ENCODE data around the gene EPHX1. TPM values are rescaled to one million over a fixed set of nuclear protein-coding genes. Genes with fewer than 3 reads are reported as not detected.
A peak's percentile ranks its signal among the peaks of the same experiment; 100 is the strongest.
"Not testable (repeated sequence)": the region's sequence is repeated elsewhere in the genome, so short reads cannot be mapped to it uniquely, and the experiment has no call there.

EPHX1 gene
- total RNA-seq, 2 experiments from 2014 or later = 1.5 to 2.0 TPM

DNA sequence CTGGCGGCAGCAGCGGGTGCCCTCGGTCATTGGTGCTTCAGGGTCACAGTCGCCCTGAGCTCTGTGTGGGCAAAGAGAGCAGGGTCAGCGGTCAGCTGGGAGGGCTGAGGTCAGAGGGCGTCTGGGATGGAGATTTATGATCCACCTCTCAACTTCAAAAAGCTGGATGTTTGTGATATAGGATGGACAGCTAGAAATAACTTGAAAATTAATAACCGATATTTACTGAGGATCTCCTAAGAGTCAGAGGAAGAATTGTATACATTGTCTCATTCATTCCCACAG, 77.0 kb downstream of the EPHX1 start:
- Mint-ChIP-seq H3K27me3 (ENCODE audit: low read depth) (peaks cover 13% of the 10 kb centered on the region), H3K27ac (no peak overlapping the region), H3K36me3 (ENCODE audit: low read depth) (no peaks in the 10 kb centered on the region), H3K4me1 (ENCODE audit: low read depth) (peaks cover 14% of the 10 kb centered on the region), H3K9me3 (ENCODE audit: insufficient read depth) (no peaks in the 10 kb centered on the region), H3K4me3 (no peak overlapping the region)
- ATAC-seq (no peak), DNase-seq (no peak)
- CTCF ChIA-PET = interaction anchor here (1.3 kb wide), 1 partner anchor 10 kb away, joined by 3 read pairs; no protein-coding TSS in a partner anchor
- POLR2A ChIA-PET = no interaction called here

DNA sequence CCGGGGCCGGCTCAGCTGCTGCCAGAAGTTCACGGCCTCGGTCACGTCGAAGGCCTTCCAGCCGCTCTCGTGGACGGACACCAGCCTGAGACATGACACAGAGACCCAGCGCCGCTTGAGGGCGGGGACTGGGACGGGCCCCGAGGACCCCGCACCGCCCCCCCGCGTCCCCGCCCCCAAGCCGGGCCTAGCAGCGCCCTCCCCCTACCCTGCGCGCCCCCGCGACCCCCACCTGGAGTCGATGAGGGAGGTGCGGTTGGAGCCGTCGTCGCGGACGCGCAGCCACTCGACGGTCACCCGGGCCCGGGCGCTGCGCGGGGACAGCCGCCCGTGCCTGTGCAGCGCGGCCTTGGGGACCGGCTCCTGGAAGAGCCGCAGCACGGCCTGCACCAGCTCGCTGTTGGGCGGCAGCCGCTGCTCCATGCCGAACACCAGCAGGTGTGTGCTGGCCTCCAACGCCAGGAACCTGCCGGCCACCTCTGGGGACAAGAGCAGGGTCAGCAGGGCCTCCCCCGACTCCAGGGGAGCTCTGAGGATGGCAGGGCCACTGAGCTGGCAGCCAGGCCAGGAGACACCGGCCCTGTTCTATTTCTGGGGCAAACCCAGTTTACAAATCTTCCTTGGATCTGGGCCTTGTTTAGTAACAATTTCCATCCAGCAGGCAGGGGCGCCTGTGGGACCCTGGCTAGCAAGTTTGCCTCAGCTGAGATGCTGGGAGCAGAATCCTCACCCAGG, 77.8 kb downstream of the EPHX1 start:
- H3K4me3 Mint-ChIP-seq; DNase-seq; H3K36me3 Mint-ChIP-seq (ENCODE audit: low read depth); H3K27ac Mint-ChIP-seq; CTCF ChIA-PET; POLR2A ChIA-PET; H3K9me3 Mint-ChIP-seq (ENCODE audit: insufficient read depth); ATAC-seq: not testable (repeated sequence)
- peaks cover 13% of the 10 kb centered on the region for H3K27me3 Mint-ChIP-seq (ENCODE audit: low read depth)
- peaks cover 11% of the 10 kb centered on the region for H3K4me1 Mint-ChIP-seq (ENCODE audit: low read depth)

DNA sequence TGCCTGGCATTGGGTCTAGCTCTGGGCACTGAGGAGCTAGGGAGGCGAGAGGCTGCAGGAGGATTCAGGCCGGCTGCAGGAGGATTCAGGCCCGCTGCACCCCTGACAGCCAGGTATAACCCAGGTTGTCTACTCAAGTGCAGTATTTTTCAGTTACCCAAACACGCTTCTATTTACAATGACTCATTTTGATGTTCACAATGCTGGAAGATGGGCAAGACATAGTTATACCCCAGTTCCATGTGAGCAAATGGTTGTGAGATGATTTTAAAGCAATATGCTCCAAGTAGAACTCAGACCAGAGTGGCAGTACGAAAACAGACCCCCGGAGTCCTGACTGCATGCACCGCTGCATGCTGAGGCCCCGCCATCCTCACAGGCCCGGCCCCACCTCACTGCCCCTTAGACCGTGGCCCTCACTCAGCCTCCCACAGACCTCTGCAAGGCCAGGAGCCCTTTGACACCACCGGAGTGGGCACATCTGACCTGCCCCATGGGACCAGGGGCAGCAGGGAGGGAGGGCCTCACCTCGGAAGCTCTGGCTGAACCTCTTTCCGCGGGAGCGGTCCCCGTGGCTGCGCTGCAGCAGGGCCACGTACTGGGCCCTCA, 78.5 kb downstream of the EPHX1 start:
- Mint-ChIP-seq H3K4me1 (ENCODE audit: low read depth) (peaks cover 6% of the 10 kb centered on the region), H3K27ac (no peak overlapping the region), H3K36me3 (ENCODE audit: low read depth) (no peaks in the 10 kb centered on the region), H3K27me3 (ENCODE audit: low read depth) (peaks cover 10% of the 10 kb centered on the region), H3K4me3 (no peak overlapping the region), H3K9me3 (ENCODE audit: insufficient read depth) (no peaks in the 10 kb centered on the region)
- ATAC-seq = no peak
- no peak for DNase-seq
- CTCF ChIA-PET = interaction anchor here (0.8 kb wide), 1 partner anchor 23 kb away, joined by 3 read pairs; no protein-coding TSS in a partner anchor
- POLR2A ChIA-PET = no interaction called here

DNA sequence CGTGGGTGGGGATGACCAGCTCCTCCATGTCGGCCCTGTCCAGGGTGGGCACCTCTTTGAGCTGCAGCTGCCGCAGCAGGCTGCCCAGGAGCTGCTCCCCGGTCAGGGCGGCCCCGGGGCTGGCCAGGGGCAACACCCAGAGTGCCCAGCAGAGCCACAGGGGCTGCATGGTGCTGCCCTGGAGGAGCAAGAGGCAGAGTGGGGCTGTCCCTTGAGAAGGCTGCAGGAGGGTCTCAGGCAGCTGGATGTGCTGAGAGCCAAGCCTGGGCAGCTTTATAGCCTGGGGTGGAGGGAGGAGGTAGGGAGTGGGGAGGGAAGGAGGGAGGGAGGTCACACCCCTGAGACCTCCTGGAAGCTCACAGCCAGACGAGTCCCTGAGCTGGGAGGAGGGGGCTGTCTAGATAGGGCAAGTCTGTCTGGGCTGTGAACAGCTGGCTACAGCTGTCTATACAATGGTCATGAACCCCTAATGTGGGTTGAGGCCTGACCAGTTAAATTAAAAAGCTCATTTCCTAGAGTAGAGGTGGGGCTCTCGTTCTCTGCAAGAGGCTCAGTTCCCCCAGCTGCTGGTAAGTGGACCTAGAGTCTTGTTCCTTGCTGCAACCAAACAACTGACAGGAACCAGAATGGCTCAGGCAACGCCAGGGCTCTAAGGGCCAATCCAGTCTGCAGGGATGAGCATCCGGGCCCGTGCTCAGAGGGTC, 79.1 kb downstream of the EPHX1 start, which contains the start of gene LEFTY1:
TSS of gene LEFTY1 (minus strand) at position 249 of the 704 bp plus-strand sequence. CDS start at position 169, 80 bp downstream.
- ATAC-seq = peak; percentile 20

DNA sequence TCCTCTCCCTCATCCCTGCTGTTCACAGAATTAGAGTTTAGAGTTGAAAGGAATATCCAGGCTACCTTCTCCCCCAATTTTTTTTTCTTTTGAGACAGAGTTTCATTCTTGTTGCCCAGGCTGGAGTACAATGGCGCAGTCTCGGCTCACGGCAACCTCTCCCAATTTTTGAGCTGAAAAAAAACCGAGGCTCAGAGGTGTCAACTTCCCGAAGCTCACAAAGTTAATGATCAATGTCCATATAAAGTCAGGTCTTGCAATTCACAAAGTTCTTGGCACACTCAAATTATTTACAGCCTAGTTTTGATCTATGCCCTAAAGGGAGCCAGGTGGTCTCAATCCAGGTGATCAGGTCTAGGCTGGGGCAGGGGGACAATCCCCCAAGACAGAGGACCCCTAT, 79.8 kb downstream of the EPHX1 start:
- Mint-ChIP-seq H3K27ac (no peak overlapping the region), H3K4me1 (ENCODE audit: low read depth) (no peaks in the 10 kb centered on the region), H3K27me3 (ENCODE audit: low read depth) (peaks cover 11% of the 10 kb centered on the region), H3K4me3 (no peak overlapping the region), H3K9me3 (ENCODE audit: insufficient read depth) (no peaks in the 10 kb centered on the region), H3K36me3 (ENCODE audit: low read depth) (no peaks in the 10 kb centered on the region)
- ChIA-PET CTCF (interaction anchor here (0.8 kb wide), 1 partner anchor 12 kb away, joined by 3 read pairs; no protein-coding TSS in a partner anchor), POLR2A (interaction anchor here (1.8 kb wide), 1 partner anchor 8 kb away, joined by 4 read pairs; no protein-coding TSS in a partner anchor)
- ATAC-seq (no peak), DNase-seq (no peak)

More for the DNA sequence above, 79.1 kb downstream of the EPHX1 start, which contains the start of gene LEFTY1:
- Mint-ChIP-seq H3K4me1 (ENCODE audit: low read depth) (peaks cover under 1% of the 10 kb centered on the region), H3K4me3 (no peak within 1 kb of the TSS), H3K27ac (no peak within 1 kb of the TSS), H3K36me3 (ENCODE audit: low read depth) (no peaks in the 10 kb centered on the region), H3K9me3 (ENCODE audit: insufficient read depth) (no peaks in the 10 kb centered on the region), H3K27me3 (ENCODE audit: low read depth) (peaks cover 10% of the 10 kb centered on the region)
- ChIA-PET POLR2A (interaction anchor here (1.8 kb wide), 1 partner anchor 8 kb away, joined by 4 read pairs; no protein-coding TSS in a partner anchor), CTCF (interaction anchor here (0.8 kb wide), 1 partner anchor 22 kb away, joined by 3 read pairs; no protein-coding TSS in a partner anchor)
- no peak for DNase-seq

DNA sequence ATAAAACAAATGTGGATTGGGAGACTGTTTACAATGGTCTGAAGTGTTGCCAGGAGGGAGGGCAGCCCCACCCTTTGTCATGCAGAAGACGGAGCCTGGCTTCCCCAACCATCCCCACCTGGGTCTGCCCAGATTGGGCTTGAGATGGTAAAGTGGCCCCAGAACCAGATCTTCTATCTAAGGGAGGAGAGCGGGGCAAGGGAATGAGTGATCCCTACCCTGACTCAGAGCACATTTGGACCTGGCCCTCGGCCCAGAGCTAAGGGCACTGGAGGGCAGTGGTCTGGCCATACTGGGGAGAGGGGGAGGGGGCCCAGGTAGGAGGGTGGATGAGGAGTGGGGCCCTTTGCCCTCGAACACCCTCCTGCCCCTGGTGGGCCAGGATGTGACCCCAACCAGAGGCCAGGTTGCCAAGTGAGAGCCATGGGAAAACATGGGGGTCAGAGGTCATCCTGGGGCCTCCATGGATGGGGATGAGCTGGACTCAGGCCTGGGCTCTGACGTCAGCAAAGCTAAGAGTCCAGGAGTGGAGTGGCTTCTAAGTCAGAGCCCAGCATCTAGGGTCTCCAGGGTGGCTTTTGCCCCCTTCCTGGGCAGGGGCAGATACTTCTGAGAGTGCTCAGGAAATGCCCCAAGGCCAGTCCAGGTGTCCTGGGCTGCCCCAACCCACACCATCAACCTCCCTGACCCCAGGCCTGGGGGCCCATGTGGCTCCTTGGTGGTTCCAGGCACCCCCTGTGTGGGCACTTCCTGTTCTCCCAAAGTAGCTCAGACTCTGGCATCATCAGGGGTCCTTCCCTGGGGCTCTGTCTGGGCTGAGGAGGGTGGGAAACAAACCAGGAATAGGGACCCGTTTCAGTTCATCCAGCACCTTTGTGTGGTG, 80.7 kb downstream of the EPHX1 start:
- ChIA-PET CTCF (interaction anchor here (0.8 kb wide), 1 partner anchor 12 kb away, joined by 3 read pairs; no protein-coding TSS in a partner anchor), POLR2A (interaction anchor here (1.8 kb wide), 2 partner anchors 9 to 33 kb away, joined by 4 to 7 read pairs; partner anchors contain the start of gene PYCR2)
- H3K4me1 Mint-ChIP-seq (ENCODE audit: low read depth) = no peaks in the 10 kb centered on the region
- no peak overlapping the region for H3K27ac Mint-ChIP-seq
- ATAC-seq = no peak
- no peak overlapping the region for H3K4me3 Mint-ChIP-seq
- no peaks in the 10 kb centered on the region for H3K36me3 Mint-ChIP-seq (ENCODE audit: low read depth)
- no peak for DNase-seq
- H3K27me3 Mint-ChIP-seq (ENCODE audit: low read depth) = peaks cover 11% of the 10 kb centered on the region
- H3K9me3 Mint-ChIP-seq (ENCODE audit: insufficient read depth) = no peaks in the 10 kb centered on the region

DNA sequence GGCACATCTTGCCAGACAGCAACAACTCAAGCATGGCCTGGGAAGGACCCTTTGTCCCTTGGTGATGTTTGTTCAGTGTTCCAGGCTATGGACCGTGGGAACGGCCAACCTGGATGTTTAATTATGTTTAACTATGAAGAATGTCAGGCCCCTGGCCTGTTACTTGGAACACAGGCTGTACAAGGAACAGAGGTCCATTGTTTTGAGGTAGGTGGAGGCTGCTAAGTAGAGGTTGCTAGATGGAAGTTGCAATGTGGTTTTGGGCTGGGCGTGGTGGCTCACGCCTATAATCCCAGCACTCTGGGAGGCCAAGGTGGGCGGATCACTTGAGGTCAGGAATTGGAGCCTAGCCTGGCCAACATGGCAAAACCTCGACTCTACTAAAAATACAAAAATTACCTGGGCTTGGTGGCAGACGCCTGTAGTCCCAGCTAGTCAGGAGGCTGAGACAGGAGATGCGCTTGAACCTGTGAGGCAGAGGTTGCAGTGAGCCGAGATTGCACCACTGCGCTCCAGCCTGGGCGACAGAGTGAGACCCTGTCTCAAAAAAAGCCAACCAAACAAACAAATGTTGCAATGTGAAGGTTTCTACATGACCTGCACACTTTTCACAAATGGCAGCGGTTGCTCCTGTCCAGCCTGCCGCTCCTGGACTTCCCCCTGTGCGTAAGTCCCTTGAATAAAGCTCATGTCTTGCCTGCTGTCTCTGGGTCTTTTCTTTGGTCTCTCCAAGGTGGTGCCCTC, 81.5 kb downstream of the EPHX1 start:
- Mint-ChIP-seq H3K27ac (no peak overlapping the region), H3K4me3 (no peak overlapping the region)

DNA sequence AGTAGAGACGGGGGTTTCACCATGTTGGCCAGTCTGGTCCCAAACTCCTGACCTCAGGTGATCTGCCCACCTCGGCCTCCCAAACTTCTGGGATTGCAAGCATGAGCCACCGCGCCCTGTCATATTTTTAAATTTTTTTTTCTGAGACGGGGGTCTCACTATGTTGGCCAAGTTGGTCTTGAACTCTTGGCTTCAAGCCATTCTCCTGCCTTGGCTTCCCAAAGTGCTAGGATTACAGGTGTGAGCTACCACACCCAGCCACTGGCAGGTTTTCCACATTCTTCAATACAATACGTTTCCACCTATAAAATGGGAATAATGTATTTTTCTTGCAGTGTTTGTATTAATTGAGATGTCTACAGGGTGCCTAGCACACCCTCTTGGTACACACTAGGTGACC, 82.4 kb downstream of the EPHX1 start:
- Mint-ChIP-seq H3K4me1 (ENCODE audit: low read depth) (peaks cover 16% of the 10 kb centered on the region), H3K27me3 (ENCODE audit: low read depth) (peaks cover 13% of the 10 kb centered on the region)
- CTCF ChIA-PET = interaction anchor here (1.1 to 1.2 kb wide), 3 partner anchors 10 to 29 kb away, joined by 3 read pairs; partner anchors contain the start of gene TMEM63A

More for the DNA sequence above, 81.5 kb downstream of the EPHX1 start:
- no peak for DNase-seq
- Mint-ChIP-seq H3K36me3 (ENCODE audit: low read depth) (no peaks in the 10 kb centered on the region), H3K9me3 (ENCODE audit: insufficient read depth) (no peaks in the 10 kb centered on the region), H3K27me3 (ENCODE audit: low read depth) (peaks cover 12% of the 10 kb centered on the region), H3K4me1 (ENCODE audit: low read depth) (peaks cover 7% of the 10 kb centered on the region)
- POLR2A ChIA-PET = interaction anchor here (1.8 kb wide), 2 partner anchors 10 to 32 kb away, joined by 4 to 7 read pairs; partner anchors contain the start of gene PYCR2
- ATAC-seq = no peak
- CTCF ChIA-PET = interaction anchor here (1.1 to 1.2 kb wide), 3 partner anchors 9 to 30 kb away, joined by 3 read pairs; partner anchors contain the start of gene TMEM63A

More for the DNA sequence above, 82.4 kb downstream of the EPHX1 start:
- Mint-ChIP-seq H3K27ac (no peak overlapping the region), H3K4me3 (no peak overlapping the region), H3K36me3 (ENCODE audit: low read depth) (no peaks in the 10 kb centered on the region), H3K9me3 (ENCODE audit: insufficient read depth) (no peaks in the 10 kb centered on the region)
- DNase-seq (no peak), ATAC-seq (no peak)
- POLR2A ChIA-PET = interaction anchor here (1.8 kb wide), 1 partner anchor 31 kb away, joined by 7 read pairs; the partner anchor contains the start of gene PYCR2

Measured in activated CD8-positive, alpha-beta T cell treated with anti-CD3 and anti-CD28 coated beads, Interleukin-2, amount 10 ng/mL, durations not matched to agents 7 days and 5 days (primary cell).